OCI-M1 (cell line): ENCODE measurements around the gene ICOSLG.
"Not testable (repeated sequence)": the region's sequence is repeated elsewhere in the genome, so short reads cannot be mapped to it uniquely, and the experiment has no call there.

ENCODE experiments used
- DNase-seq: peaks from one replicate; lab custom pipeline; 2025; lab: John Stamatoyannopoulos, UW

ICOSLG gene

DNA sequence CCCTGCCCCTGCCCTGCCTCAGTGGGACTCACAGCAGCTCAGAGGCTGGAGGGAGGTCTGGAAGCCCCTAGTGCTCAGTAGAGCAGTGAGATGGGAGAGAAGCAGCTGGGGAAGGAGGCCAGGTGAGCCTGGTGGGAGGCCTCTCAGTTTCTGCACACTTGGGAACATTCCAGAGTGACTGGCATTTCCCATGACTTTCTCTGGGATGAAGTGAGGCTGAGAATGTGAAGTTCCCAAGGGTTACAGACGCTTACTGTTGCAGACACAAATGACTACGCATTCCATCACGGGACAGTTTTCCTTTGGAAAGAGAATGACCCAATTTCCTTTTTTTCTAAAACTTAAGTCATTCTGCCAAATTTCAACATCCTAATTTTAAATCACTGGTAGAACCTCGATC is 59.2 kb downstream of the ICOSLG start:
- DNase-seq, result not testable (repeated sequence)

DNA sequence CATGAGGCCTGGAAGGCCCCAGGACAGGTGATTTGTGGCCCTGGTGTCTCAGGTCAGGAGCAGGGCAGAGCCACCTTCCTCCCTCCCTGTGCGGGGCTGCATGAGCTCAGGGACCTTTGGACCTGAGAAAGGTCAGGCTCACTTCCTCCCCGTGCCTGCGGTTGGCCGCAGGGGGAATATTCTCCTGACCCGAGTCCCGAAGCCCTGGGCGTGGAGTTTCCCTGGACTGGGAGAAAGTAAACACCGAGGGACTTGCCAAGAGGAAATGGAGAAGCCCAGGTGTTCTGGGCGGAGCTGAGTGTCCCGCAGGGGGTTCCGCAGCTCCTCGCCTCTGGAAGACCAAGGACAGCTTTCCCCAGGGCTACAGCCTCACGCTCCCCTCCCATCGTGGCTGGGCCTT is 64.6 kb downstream of the ICOSLG start:
- not testable (repeated sequence) for DNase-seq

DNA sequence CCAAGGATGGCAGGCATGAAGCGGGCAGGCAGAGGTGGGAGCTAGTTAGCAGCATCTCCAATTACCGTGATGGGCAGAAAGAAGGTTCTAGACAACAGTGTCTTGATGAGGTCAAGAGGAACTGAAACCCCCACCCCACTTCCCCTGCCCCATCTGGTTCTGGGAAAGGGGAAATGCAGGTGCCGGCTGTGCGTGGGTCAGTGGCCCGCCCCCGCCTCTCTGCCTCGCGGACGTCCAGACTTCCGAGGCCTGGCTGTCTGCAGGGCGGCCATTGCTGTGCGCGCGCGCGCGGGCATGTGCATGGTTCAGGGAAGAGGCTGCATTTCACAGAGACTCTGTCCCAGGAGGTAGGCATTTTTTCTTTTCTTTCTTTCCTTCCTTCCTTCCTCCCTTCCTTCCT is 65.6 kb downstream of the ICOSLG start:
- DNase-seq, result not testable (repeated sequence)
